GM23338 (cell line): ENCODE results near the gene ARL13B. TPM values are rescaled to one million over a fixed set of nuclear protein-coding genes. Genes with fewer than 3 reads are reported as not detected.

Experiments
- ATAC-seq: fragments of 200-7000 bp; cut with Tn5 transposase; 3 replicates; pipeline ENCODE4 v1.9.1; 2020
- DNase-seq: peaks from one replicate; pipeline ENCODE4 v3.0.0-alpha.2; 2015; ENCODE audit warnings: low spot score
- H2AFZ ChIP-seq: fragments of 200-600 bp; sonication (generic); 2 replicates; pipeline ENCODE4 v1.8.0; 2016; ENCODE audit warnings: antibody characterized with exemption, mild to moderate bottlenecking, moderate library complexity
- H3F3A ChIP-seq: fragments of 200-600 bp; sonication (generic); replicated peaks from 2 replicates; pipeline ENCODE4 v1.8.0; 2017; ENCODE audit warnings: antibody characterized with exemption, mixed run types, low read depth
- H3K27ac ChIP-seq: fragments of 200-600 bp; sonication (generic); 2 replicates; pipeline ENCODE4 v1.6.1; 2016; ENCODE audit warnings: low read depth
- H3K27me3 ChIP-seq: fragments of 200-600 bp; sonication (generic); 2 replicates; pipeline ENCODE4 v1.8.0; 2016; ENCODE audit warnings: mild to moderate bottlenecking, mixed run types, moderate library complexity; ENCODE audit not compliant: insufficient read depth
- H3K36me3 ChIP-seq: fragments of 200-600 bp; sonication (generic); 2 replicates; pipeline ENCODE4 v1.8.0; 2016; ENCODE audit warnings: mild to moderate bottlenecking; ENCODE audit not compliant: insufficient read depth
- H3K4me1 ChIP-seq: fragments of 200-600 bp; sonication (generic); 2 replicates; pipeline ENCODE4 v1.8.0; 2016; ENCODE audit warnings: mild to moderate bottlenecking, moderate library complexity; ENCODE audit not compliant: insufficient read depth
- H3K4me2 ChIP-seq: fragments of 200-600 bp; sonication (generic); 2 replicates; pipeline ENCODE4 v1.7.1; 2017; ENCODE audit warnings: mixed run types
- H3K4me3 ChIP-seq: fragments of 200-600 bp; sonication (generic); 2 replicates; pipeline ENCODE4 v1.6.1; 2016; ENCODE audit warnings: mixed run types
- H3K79me2 ChIP-seq: fragments of 200-600 bp; sonication (generic); replicated peaks from 2 replicates; pipeline ENCODE4 v1.8.0; 2017; ENCODE audit warnings: mild to moderate bottlenecking; ENCODE audit not compliant: insufficient read depth
- H3K9me2 ChIP-seq: fragments of 200-600 bp; sonication (generic); 2 replicates; pipeline ENCODE4 v1.8.0; 2017; ENCODE audit not compliant: insufficient read depth
- H4K20me1 ChIP-seq: fragments of 200-600 bp; sonication (generic); replicated peaks from 2 replicates; pipeline ENCODE4 v1.8.0; 2017; ENCODE audit warnings: mild to moderate bottlenecking; ENCODE audit not compliant: insufficient read depth
- H3K27ac Mint-ChIP-seq: 2 replicates; pipeline ENCODE4 v1.8.0; 2020; ENCODE audit warnings: inconsistent platforms, mild to moderate bottlenecking, moderate library complexity, mixed read lengths
- H3K27me3 Mint-ChIP-seq: 3 replicates; pipeline ENCODE4 v1.8.0; 2022; ENCODE audit warnings: low read depth, mild to moderate bottlenecking, moderate library complexity, mixed read lengths, inconsistent platforms; ENCODE audit not compliant: insufficient read depth, poor library complexity
- H3K36me3 Mint-ChIP-seq: 3 replicates; pipeline ENCODE4 v1.8.0; 2021; ENCODE audit warnings: low read depth, mild to moderate bottlenecking, inconsistent platforms, moderate library complexity, mixed read lengths
- H3K4me1 Mint-ChIP-seq: 3 replicates; pipeline ENCODE4 v1.8.0; 2020; ENCODE audit warnings: mild to moderate bottlenecking, inconsistent platforms, mixed read lengths
- H3K4me3 Mint-ChIP-seq: 3 replicates; pipeline ENCODE4 v1.8.0; 2021; ENCODE audit warnings: moderate library complexity, mild to moderate bottlenecking, inconsistent platforms, mixed read lengths
- H3K9me3 Mint-ChIP-seq: 3 replicates; pipeline ENCODE4 v1.8.0; 2020; ENCODE audit warnings: moderate library complexity, mild to moderate bottlenecking, inconsistent platforms, mixed read lengths
- EZH2 ChIP-seq: fragments of 200-600 bp; sonication (generic); IDR thresholded peaks from one replicate; pipeline ENCODE4 v1.8.0; 2017; ENCODE audit warnings: antibody characterized with exemption, mild to moderate bottlenecking, low read depth; ENCODE audit not compliant: unreplicated experiment
- EZH2phosphoT487 ChIP-seq: fragments of 200-600 bp; sonication (generic); IDR thresholded peaks from one replicate; pipeline ENCODE4 v1.8.1; 2018; ENCODE audit warnings: antibody characterized with exemption; ENCODE audit not compliant: unreplicated experiment
- NANOG ChIP-seq: IDR thresholded peaks from 2 replicates; pipeline ENCODE4 v1.6.1; 2016; ENCODE audit warnings: antibody characterized with exemption, borderline replicate concordance
- POLR2AphosphoS5 ChIP-seq: IDR thresholded peaks from 2 replicates; pipeline ENCODE4 v1.6.1; 2016; ENCODE audit warnings: antibody characterized with exemption, low read depth
- STAT1 ChIP-seq: IDR thresholded peaks from one replicate; pipeline ENCODE4 v1.6.1; 2016; ENCODE audit warnings: antibody characterized with exemption; ENCODE audit not compliant: unreplicated experiment
- ZNF114 ChIP-seq: fragments of 250-450 bp; sonication (Bioruptor Pico); IDR thresholded peaks from 2 replicates; pipeline ENCODE4 v1.5.0; 2020; ENCODE audit warnings: mild to moderate bottlenecking, moderate library complexity
- ZNF331 ChIP-seq: fragments of 250-450 bp; sonication (Bioruptor Pico); IDR thresholded peaks from 2 replicates; pipeline ENCODE4 v1.5.0; 2020; ENCODE audit warnings: low read depth, mild to moderate bottlenecking, moderate library complexity
- polyA plus RNA-seq: library from polyadenylated mRNA; unstranded; fragments of >200 nt; fragmentation: Nextera tagmentation; extraction: Ambion mirVana; gene quantifications from 2 replicates; pipeline ENCODE4 v1.2.1, GENCODE V29; 2016
- total RNA-seq: library from RNA; depleted of rRNA; stranded (reverse); fragments of >200 nt; shearing (Covaris generic); gene quantifications from 2 replicates; pipeline ENCODE4 v1.2.3, GENCODE V29; 2014
- TF ChIP-seq, protein P1 (sequence below), 2 experiments: fragments of 200-600 bp in 1 of 2; sonication (generic) in 1 of 2; conservative IDR thresholded peaks; 2 replicates each; pipeline versions ENCODE4 v1.5.1 to v1.6.1; 2016 to 2017; ENCODE audit warnings: antibody characterized with exemption in 2 of 2, low read depth in 2 of 2, mild to moderate bottlenecking in 2 of 2, moderate library complexity in 1 of 2
- TF ChIP-seq, protein P2 (sequence below): IDR thresholded peaks from 2 replicates; pipeline ENCODE4 v1.6.1; 2016; ENCODE audit warnings: antibody characterized with exemption
- TF ChIP-seq, protein P3 (sequence below): IDR thresholded peaks from one replicate; pipeline ENCODE4 v1.6.1; 2018; ENCODE audit warnings: antibody characterized with exemption; ENCODE audit not compliant: unreplicated experiment
- TF ChIP-seq, protein P4 (sequence below): fragments of 250-450 bp; sonication (Bioruptor Pico); IDR thresholded peaks from 2 replicates; pipeline ENCODE4 v1.5.0; 2020; ENCODE audit warnings: mild to moderate bottlenecking, moderate library complexity

Gene ARL13B
- total and polyA plus RNA-seq, 2 experiments from 2014 or later = 7.9 to 17.1 TPM

DNA sequence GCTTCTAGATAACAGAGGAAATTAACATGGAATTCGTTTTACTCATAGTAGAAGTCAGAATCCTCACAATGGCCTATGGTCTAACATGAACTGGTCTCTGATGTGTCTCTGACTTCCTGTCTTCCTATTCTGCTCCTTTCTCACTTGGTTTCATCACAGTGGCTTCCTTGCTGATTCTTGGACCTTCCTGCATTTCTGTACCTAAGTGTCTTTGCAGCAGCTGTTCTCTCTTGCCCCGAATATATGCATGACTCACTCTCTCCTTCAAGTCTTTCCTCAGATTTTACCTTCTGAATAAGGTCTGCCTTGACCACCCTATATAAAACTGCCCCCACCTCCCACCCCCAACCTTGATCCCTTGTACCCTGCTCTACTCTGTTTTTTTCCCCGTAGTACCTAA lies 14.1 kb downstream of the ARL13B start:
- H3K27me3 ChIP-seq = no peaks in the 10 kb centered on the region
- no peak overlapping the region for H2AFZ ChIP-seq
- Mint-ChIP-seq H3K4me3 (no peak overlapping the region), H3K9me3 (no peaks in the 10 kb centered on the region), H3K36me3 (peaks cover 4% of the 10 kb centered on the region; the same call in 1 of the 3 replicates), H3K27ac (no peak overlapping the region), H3K27me3 (no peaks in the 10 kb centered on the region), H3K4me1 (peaks cover 3% of the 10 kb centered on the region; the same call in 2 of the 3 replicates)
- H3K36me3 ChIP-seq = no peaks in the 10 kb centered on the region
- TF ChIP-seq EZH2 = no peak
- no peak for TF ChIP-seq NANOG
- TF ChIP-seq ZNF331 (CRISPR knock-in tag) = no peak
- TF ChIP-seq, protein P1, sequence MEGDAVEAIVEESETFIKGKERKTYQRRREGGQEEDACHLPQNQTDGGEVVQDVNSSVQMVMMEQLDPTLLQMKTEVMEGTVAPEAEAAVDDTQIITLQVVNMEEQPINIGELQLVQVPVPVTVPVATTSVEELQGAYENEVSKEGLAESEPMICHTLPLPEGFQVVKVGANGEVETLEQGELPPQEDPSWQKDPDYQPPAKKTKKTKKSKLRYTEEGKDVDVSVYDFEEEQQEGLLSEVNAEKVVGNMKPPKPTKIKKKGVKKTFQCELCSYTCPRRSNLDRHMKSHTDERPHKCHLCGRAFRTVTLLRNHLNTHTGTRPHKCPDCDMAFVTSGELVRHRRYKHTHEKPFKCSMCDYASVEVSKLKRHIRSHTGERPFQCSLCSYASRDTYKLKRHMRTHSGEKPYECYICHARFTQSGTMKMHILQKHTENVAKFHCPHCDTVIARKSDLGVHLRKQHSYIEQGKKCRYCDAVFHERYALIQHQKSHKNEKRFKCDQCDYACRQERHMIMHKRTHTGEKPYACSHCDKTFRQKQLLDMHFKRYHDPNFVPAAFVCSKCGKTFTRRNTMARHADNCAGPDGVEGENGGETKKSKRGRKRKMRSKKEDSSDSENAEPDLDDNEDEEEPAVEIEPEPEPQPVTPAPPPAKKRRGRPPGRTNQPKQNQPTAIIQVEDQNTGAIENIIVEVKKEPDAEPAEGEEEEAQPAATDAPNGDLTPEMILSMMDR (conservative IDR thresholded peaks at IDR 0.05; ENCODE audit: low read depth in 2 of 2) = no peak
- TF ChIP-seq, protein P2, sequence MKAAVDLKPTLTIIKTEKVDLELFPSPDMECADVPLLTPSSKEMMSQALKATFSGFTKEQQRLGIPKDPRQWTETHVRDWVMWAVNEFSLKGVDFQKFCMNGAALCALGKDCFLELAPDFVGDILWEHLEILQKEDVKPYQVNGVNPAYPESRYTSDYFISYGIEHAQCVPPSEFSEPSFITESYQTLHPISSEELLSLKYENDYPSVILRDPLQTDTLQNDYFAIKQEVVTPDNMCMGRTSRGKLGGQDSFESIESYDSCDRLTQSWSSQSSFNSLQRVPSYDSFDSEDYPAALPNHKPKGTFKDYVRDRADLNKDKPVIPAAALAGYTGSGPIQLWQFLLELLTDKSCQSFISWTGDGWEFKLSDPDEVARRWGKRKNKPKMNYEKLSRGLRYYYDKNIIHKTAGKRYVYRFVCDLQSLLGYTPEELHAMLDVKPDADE = no peak
- TF ChIP-seq EZH2phosphoT487 = no peak
- TF ChIP-seq, protein P3, sequence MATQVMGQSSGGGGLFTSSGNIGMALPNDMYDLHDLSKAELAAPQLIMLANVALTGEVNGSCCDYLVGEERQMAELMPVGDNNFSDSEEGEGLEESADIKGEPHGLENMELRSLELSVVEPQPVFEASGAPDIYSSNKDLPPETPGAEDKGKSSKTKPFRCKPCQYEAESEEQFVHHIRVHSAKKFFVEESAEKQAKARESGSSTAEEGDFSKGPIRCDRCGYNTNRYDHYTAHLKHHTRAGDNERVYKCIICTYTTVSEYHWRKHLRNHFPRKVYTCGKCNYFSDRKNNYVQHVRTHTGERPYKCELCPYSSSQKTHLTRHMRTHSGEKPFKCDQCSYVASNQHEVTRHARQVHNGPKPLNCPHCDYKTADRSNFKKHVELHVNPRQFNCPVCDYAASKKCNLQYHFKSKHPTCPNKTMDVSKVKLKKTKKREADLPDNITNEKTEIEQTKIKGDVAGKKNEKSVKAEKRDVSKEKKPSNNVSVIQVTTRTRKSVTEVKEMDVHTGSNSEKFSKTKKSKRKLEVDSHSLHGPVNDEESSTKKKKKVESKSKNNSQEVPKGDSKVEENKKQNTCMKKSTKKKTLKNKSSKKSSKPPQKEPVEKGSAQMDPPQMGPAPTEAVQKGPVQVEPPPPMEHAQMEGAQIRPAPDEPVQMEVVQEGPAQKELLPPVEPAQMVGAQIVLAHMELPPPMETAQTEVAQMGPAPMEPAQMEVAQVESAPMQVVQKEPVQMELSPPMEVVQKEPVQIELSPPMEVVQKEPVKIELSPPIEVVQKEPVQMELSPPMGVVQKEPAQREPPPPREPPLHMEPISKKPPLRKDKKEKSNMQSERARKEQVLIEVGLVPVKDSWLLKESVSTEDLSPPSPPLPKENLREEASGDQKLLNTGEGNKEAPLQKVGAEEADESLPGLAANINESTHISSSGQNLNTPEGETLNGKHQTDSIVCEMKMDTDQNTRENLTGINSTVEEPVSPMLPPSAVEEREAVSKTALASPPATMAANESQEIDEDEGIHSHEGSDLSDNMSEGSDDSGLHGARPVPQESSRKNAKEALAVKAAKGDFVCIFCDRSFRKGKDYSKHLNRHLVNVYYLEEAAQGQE = no peak
- TF ChIP-seq POLR2AphosphoS5 = no peak
- no peak for TF ChIP-seq ZNF114 (CRISPR knock-in tag)
- TF ChIP-seq STAT1 = no peak
- TF ChIP-seq, protein P4, sequence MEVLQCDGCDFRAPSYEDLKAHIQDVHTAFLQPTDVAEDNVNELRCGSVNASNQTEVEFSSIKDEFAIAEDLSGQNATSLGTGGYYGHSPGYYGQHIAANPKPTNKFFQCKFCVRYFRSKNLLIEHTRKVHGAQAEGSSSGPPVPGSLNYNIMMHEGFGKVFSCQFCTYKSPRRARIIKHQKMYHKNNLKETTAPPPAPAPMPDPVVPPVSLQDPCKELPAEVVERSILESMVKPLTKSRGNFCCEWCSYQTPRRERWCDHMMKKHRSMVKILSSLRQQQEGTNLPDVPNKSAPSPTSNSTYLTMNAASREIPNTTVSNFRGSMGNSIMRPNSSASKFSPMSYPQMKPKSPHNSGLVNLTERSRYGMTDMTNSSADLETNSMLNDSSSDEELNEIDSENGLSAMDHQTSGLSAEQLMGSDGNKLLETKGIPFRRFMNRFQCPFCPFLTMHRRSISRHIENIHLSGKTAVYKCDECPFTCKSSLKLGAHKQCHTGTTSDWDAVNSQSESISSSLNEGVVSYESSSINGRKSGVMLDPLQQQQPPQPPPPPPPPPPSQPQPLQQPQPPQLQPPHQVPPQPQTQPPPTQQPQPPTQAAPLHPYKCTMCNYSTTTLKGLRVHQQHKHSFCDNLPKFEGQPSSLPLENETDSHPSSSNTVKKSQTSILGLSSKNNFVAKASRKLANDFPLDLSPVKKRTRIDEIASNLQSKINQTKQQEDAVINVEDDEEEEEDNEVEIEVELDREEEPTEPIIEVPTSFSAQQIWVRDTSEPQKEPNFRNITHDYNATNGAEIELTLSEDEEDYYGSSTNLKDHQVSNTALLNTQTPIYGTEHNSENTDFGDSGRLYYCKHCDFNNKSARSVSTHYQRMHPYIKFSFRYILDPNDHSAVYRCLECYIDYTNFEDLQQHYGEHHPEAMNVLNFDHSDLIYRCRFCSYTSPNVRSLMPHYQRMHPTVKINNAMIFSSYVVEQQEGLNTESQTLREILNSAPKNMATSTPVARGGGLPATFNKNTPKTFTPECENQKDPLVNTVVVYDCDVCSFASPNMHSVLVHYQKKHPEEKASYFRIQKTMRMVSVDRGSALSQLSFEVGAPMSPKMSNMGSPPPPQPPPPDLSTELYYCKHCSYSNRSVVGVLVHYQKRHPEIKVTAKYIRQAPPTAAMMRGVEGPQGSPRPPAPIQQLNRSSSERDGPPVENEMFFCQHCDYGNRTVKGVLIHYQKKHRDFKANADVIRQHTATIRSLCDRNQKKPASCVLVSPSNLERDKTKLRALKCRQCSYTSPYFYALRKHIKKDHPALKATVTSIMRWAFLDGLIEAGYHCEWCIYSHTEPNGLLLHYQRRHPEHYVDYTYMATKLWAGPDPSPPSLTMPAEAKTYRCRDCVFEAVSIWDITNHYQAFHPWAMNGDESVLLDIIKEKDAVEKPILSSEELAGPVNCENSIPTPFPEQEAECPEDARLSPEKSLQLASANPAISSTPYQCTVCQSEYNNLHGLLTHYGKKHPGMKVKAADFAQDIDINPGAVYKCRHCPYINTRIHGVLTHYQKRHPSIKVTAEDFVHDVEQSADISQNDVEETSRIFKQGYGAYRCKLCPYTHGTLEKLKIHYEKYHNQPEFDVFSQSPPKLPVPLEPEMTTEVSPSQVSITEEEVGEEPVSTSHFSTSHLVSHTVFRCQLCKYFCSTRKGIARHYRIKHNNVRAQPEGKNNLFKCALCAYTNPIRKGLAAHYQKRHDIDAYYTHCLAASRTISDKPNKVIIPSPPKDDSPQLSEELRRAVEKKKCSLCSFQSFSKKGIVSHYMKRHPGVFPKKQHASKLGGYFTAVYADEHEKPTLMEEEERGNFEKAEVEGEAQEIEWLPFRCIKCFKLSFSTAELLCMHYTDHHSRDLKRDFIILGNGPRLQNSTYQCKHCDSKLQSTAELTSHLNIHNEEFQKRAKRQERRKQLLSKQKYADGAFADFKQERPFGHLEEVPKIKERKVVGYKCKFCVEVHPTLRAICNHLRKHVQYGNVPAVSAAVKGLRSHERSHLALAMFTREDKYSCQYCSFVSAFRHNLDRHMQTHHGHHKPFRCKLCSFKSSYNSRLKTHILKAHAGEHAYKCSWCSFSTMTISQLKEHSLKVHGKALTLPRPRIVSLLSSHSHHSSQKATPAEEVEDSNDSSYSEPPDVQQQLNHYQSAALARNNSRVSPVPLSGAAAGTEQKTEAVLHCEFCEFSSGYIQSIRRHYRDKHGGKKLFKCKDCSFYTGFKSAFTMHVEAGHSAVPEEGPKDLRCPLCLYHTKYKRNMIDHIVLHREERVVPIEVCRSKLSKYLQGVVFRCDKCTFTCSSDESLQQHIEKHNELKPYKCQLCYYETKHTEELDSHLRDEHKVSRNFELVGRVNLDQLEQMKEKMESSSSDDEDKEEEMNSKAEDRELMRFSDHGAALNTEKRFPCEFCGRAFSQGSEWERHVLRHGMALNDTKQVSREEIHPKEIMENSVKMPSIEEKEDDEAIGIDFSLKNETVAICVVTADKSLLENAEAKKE (CRISPR knock-in tag) = no peak
- H3K4me1 ChIP-seq = peaks cover 1% of the 10 kb centered on the region
- H3K4me3 ChIP-seq = no peak overlapping the region
- no peaks in the 10 kb centered on the region for H3K9me2 ChIP-seq
- ATAC-seq (no peak), DNase-seq (no peak)
- no peak overlapping the region for H3K4me2 ChIP-seq
- H3K79me2 ChIP-seq = peaks cover 38% of the 10 kb centered on the region
- H4K20me1 ChIP-seq = no peaks in the 10 kb centered on the region
- no peak overlapping the region for H3K27ac ChIP-seq
- no peaks in the 10 kb centered on the region for H3F3A ChIP-seq
